Smooth muscle cell of the pulmonary artery (primary cell): ENCODE data around the gene ABCB1. TPM values are rescaled to one million over a fixed set of nuclear protein-coding genes. Genes with fewer than 3 reads are reported as not detected.

ENCODE experiments used
- total RNA-seq: library from RNA; depleted of rRNA; stranded (reverse); fragments of >200 nt; gene quantifications from 2 replicates; pipeline ENCODE4 v1.2.3, GENCODE V29; 2014

ABCB1 gene
- total RNA-seq = 0.72 and 1.5 TPM in 2 replicates

GRCh38 chr7:87600130-87601124, at the start of gene ABCB1:
ABCB1 (minus strand) TSS chr7:87600884; CDS start chr7:87600184, 700 bp downstream.

DNA sequence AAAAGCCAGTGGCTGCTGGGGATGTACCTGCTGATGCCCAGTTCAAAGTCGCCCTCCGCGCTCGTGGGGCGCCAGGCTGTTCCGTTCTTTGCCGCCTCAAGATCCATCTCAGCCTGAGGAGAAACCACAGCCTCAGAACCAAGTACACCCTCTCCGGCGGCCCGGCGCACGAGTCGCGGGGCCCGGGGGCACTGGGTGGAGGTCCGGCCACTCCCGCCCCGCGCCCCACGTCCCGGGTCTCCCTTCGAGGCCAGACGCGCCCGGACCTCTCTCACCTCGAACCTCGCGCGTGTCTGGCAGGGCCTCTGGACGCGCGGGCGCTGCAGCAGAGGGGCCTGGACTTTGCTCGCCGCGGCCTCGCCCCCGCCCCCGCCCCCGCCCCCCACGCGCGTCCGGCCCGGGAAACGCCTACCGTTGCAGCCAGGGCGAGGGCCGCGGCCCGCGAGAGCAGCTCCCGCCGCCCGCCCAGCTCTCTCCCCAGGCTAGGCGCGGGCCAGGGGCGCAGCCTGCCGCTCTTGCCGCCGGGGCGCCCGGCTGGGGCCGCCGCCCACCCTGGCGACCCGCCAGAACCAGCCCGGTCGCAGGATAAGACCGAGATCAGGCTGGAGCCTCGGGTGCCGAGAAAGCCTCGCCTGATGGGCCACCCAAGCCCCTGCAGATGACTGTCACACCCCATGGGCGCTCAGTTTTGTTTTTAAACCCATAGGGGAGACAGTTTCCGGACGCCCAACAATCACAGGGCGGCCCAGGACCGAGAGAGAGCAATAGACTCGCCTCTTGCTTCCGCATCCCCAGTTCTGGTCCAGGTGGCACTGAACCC, 125.1 kb downstream of the ABCB1 start, which contains the start of gene ABCB4:
ABCB4 (minus strand) TSS at position 322 of the 820 bp plus-strand sequence; CDS start at position 107, 215 bp downstream.

Other genes with a start within 250 kb of the ABCB1 start
- 0.99 and 1.1 TPM in 2 replicates for gene ABCB4, start 125.2 kb downstream of the ABCB1 start, total RNA-seq
- 0.20 and 0.40 TPM in 2 replicates for gene RUNDC3B, start 27.5 kb upstream of the ABCB1 start, total RNA-seq